Stimulated activated CD4-positive, alpha-beta T cell treated with anti-CD3 and anti-CD28 coated beads, Interleukin-4, amount 100 ng/mL, for 48 hours (primary cell): ENCODE results near the gene NABP2.
"Not testable (repeated sequence)": the region's sequence is repeated elsewhere in the genome, so short reads cannot be mapped to it uniquely, and the experiment has no call there.

ENCODE experiments used
- DNase-seq, 2 donors: peaks; one replicate each; pipeline ENCODE4 v3.0.0-alpha.2; 2020; ENCODE audit warnings: low read depth in 2 of 2

NABP2 gene

DNA sequence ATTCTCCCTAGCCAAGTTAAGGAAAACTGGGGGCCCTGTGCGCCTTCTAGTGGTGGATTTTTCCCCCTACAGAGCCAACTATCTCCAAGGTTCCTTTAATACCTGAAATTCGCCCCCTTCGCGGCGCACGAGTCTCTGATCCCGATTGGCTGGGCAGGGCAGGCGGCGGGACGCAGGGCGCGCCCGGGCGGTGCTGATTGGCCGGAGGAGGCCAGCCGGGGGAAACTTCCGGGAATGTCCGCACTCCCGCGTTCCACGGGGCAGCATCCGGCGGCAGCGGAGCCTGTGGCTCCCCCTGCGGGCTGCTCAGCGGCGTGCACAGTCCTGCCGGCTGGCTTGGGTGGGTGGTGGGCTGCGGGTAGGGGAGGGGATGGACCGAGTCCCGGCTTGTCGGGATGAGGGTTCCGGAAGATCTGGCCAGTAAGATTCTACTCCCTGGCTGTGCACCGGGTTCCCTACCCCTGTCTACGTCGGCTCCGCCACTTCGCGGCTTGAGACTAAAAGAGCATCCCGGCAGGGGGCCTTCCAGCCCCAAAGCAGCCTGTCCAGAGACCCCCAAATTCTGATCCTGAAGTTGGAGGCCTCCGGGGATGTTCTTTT is at the start of gene NABP2:
TSS of gene NABP2 (plus strand) at position 241 of the 600 bp plus-strand sequence. CDS start 515 bp downstream, outside the sequence.
- DNase-seq = peak; percentile 91 to 96

DNA sequence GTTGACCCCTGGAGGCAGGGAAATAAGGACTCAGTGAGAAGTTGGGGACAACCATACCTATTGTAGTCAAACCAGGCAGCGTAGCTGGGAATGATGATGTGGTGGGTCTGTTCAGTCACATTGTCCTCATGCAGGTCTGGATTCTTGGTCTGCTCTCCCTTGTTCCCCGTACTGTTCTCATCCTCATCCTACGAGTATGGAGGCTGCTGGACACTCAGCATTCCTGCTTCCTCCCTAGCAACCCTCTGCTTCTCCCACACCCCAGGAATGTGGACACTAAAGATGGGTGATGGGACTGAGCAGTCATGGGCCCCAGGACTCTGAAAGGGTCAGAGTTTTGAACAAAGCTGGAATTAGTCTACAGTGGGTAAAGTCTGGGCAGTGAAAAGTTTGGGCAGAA is 45.8 kb upstream of the NABP2 start:
- no peak for DNase-seq

DNA sequence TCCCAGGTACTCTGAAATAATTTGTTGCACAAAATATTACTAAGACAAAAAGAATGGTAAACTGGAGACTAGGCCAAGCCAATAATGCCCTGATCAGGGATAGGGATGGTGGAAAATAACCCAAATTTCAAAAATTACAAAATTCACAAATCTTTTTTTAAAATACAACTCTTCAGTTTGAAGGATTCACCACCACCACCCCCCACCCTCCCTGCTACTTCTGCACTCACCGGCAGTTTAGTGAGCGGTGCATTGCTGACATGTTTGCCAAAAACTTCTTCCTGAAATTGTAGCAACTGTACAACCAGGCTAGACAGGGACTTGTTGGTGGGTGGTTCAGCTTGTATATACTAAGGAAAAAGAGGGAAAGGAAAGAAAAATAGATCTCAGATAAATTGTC is 37.2 kb upstream of the NABP2 start:
- DNase-seq = no peak

DNA sequence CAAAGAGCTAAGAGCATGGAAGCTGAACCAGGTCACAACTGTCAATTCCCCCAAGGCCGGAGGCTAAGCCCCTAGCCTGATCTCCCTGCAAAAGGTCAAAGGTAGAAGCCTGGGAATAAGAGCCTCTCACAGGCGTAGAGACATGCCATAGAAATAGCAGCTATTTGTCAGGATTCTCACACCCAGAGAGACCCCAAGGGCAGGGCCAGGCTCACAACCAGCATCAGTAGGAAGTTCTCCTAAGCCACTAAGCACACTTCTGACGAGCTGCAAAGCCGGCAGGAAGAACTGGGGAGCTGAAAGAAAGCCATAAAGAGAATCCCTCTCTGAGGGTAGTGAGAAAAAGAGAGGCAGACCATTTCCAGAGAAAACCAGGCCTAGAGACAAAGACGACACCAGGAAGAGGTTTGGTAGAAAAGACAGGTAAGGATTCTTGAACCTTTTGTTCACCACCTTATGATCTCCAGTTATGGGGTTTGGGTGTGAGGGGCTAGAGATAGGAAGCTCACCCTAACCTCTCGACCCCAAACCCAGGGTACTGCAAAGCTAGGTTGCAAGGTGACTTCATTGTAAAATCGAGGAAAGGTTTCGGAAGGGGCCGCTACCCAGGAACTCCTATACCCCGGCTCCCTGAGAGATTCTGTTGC is 35.9 kb upstream of the NABP2 start:
- no peak for DNase-seq

DNA sequence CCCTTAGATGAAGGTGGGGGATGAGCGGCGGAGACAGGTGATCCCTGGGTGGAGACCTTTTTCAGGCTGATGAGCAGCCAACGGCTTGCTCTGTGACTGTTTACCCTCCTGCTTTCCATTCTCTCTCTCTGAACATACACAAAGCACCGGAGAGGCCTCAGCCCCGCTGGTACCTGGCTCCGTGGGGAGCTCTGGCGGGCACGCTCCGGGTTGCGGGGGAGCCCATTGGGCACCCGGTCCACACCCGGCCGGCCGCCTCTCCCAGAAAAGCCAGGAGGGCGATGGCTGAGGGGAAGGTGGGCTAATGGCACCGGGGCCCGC is 35.4 kb upstream of the NABP2 start:
- DNase-seq = no peak

DNA sequence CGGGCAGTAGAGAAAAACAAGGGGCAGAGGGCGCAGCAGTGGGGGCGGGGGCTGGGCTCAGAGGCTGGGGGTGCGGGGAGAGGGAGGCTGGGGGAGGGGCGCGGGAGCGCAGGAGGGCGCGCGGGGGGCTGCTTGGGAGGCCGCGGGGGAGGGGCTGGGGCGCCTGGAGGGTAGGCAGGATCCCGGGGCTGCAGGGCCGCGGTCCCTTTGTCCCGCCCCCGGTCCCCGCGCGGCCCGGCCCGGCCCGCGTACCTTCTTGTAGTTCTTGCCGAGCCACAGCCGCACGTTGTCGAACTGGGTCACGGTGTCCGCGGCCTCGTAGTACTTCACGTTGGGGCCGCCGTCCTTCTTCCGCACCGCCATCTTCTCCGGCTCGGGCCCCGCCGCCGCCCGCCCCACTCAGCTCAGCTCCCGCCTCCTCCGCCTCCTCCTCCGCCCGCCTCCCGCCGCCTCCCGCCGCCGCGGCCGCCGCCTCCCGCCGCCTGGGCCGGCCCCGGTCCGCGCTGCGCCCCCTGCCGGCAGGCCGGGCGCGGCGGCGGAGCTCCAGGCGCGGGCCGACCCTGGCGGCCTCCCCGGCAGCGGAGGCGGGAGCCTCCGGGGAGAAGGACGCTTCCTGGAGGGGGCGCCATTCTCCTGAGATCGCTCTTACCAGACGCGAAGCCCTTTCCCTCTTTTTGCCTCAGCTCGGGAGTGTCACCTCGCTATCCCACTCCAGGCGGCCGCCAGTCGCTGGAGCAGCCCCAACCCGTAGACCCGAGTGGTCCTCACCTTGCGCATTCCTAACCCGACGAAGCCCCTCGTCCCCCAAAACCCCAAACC is 34.8 kb upstream of the NABP2 start, which contains the start of gene SMARCC2:
TSS of gene SMARCC2 (minus strand) at position 385 of the 819 bp plus-strand sequence. CDS start at position 363, 22 bp downstream.
- DNase-seq = peak; percentile 75 to 80

DNA sequence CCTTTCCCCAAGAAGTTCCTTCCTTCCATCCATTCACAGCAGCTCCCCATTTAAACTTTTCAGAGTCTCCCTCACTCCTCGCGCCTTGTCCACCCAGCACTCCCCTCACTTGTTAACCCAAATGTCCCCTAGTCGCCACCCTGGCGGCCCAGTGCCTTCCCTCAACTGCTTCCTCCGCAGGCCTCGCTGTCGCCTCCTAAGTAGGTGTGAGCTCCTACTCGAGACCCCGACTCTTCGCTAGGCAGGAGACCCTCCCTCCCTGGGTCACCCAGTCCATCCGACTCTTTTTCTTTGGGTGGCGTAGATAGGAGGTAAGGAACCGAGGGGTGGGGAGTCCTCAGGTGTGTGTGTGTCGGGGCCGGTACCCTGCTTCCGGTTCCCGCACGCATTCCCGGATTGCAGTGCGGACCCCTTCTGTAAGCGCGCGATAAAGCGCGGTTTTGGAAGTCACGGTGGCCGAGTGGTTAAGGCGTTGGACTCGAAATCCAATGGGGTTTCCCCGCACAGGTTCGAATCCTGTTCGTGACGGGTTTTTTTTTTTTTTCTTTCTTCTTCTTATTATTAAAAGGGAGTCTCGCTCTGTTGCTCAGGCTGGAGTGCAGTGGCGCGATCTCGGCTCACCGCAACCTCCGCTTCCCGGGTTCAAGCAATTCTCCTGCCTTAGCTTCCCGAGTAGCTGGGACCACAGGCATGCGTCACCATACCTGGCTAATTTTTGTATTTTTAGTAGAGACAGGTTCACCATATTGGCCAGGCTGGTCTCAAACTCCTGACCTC is 34.0 kb upstream of the NABP2 start:
- DNase-seq = peak; percentile 75 to 89

DNA sequence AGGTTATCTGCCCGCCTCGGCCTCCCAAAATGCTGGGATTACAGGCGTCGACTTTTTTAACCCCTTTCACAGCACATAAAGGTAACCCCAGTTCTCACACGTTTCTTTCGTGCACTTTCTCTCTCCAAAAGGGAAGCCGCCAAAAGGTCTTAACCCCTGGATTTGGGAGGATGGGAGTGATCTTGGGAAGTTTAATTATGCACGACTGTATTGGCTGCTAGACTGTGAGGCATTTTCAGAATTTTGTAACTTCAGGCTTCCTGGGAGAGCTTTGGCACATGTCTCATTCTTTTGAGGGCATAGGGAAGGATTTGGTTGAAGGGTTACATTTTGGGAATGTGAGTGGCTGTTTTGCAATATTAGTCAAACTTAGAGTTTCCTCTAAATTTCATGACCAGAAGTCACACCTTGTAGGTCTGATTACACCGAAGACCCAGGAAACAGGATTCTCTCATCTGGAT is 33.4 kb upstream of the NABP2 start:
- no peak for DNase-seq

DNA sequence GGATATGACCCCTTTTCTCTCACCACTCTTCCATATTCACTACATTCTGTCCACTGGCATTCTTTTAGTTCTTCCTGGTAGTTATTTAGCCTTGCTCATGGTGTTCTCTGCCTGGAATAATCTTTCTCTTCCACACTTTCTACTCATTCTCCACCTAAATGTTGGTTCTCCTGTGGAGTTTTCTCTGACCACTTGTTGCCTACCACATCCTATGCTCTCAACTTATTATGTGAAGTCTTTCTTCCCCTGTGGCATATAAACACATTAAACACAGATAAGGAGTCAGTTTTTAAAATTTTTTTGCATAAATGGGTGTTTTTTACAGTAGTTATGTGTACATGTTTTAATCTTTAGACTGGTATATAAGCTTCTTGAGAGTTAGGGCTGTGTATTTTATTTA is 31.6 kb upstream of the NABP2 start:
- DNase-seq = no peak

DNA sequence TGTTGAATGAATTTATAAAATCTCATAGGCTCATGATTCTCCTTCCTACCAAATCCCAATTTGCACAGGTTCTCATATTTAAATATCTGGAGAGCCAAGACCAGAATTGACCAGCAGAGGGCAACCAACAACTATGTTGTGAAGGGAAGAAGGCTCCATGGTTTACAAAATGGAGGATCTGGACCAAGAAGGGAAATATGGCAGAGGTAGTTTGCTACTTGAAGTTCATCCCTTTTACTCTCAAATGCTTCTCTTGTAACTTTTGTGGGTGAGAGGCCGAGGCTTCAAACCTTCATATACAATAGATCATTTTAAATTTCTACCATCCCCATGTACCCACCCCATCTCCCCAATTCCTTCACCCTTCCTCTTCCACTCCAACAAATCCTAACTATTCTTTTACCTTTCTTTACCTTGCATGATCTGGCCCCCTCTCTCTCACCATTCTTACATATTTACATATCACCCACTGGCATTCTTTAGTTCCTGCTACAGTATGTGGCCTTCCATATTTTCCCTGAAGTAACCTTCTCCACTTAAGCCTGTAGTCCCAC is 31.0 kb upstream of the NABP2 start:
- DNase-seq = peak; percentile 62 to 75

DNA sequence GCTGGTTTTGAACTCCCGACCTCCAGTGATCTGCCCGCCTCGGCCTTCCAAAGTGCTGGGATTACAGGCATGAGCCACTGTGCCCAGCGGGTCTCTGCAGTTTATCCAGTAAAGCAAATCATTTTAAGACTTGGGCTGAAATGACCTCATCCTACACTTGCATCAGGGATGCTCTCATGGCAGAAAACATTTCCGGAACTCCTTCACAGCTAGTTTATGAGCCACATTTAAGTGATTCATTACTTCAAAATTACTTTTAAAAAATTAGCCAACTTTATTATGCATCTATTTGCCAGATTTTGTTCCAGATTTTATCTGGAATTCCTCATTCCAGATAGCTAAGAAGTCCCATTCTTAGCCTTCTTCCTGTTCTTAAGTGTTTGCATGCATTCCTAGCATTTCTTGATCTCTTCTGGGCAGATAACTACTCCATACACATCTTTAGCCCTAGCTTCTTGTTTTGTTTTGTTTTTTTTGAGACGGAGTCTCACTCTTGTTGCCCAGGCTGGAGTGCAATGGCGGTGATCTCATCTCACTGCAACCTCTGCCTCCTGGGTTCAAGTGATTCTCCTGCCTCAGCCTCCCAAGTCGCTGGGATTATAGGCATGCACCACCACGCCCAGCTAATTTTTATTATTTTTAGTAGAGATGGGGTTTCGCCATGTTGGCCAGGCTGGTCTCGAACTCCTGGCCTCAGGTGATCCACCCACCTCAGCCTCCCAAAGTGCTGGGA is 27.2 kb upstream of the NABP2 start:
- not testable (repeated sequence) for DNase-seq

DNA sequence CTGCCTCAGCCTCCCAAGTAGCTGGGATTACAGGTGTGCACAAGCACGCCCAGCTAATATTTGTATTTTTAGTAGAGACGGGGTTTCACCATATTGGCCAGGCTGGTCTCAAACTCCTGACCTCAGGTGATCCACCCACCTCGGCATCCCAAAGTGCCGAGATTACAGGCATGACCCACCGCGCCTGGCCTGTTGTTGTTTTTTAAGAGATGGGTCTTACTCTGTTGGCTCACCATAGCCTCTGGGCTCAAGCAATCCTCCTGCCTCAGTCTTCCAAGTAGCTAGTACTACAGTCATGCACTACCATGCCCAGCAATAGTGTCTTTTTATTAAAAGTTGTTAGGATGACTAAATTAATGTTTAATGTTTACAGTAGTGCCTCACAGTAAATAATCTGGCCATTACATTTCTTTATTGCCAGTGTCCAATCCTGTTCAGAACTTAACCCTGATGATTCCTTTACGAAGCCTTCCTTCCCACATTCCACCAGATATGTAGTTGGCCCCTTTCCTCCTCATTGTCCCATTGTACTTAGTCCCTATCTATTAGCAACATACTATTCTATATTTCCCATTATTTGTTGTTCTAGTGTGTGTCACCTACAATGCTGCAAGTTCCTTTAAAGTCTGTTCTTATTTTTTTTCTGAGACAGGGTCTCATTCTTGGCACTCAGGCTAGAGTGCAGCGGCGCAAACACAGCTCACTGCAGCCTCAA is 26.1 kb upstream of the NABP2 start:
- DNase-seq = no peak

DNA sequence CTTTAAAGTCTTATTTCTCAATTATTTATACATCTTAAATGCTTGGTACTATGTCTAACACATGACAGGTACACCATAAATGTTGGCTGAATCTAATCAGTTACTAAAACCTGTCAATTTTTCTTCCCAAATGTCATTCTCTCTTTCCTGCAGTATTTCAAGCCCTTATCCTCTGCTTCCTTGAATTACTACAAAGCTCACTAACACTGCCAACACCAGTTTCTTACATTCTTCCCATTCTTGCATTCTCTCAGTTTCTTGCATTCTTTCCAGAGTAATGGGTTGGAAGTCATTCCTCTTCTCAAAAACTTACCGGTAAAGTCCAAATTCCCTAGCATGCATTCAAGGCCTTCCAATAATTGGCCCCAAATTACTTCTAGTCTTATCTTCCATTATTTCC is 25.3 kb upstream of the NABP2 start:
- DNase-seq = no peak

DNA sequence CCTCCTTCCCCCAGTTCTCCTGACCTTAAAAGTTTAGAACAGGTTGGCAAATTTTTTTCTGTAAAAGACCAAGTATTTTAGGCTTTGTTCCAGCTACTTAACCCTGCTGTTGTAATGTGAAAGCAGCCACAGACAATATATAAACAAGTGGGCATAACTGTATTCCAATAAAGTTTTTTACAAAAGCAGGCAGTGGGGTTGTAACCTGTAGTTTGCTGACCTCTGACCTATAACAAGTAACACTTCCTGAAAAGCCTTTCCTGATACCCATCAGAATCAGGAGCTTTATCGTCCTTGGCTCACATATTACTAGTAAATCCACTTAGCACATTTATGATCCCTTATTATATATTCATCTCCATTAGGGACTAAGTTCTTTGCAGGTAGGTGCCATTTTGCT is 21.8 kb upstream of the NABP2 start:
- DNase-seq = no peak

DNA sequence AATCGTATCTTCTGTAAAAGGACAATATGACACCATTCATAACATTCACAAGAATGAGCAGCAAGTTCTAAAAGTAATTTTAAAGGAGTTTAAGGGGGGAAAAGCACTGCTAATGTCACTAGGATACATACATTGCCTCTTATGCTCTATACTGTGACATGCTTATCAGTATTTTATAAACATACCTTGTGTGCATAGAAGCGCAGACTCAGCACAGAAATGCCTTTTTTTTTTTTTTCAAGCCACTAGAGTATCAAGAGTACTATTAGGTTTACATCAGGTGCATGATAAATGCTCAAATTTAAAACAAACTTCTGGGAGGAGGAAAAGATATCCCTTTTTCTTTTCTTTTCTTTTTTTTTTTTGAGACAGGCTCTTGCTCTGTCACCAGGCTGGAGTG is 21.3 kb upstream of the NABP2 start:
- DNase-seq = no peak

DNA sequence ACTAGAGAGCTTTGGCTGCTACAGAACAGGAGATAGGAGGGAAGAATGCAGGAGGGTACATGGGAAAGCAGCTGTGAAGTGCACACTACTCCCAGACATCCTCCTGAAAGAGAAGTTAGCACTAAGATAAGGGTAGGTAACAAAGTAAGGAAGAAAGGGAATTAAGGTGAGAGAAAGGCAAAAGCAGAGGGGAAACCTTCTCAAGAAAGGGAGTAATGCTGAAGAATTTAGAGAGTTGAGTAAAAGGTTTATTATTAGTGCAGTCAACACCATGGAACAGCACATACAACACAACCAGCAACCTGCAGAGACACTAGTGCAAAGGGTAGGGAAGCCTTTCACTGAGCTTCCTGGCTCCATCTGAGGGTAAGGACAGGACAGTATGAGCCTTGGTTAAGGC is 19.9 kb upstream of the NABP2 start:
- DNase-seq = no peak

DNA sequence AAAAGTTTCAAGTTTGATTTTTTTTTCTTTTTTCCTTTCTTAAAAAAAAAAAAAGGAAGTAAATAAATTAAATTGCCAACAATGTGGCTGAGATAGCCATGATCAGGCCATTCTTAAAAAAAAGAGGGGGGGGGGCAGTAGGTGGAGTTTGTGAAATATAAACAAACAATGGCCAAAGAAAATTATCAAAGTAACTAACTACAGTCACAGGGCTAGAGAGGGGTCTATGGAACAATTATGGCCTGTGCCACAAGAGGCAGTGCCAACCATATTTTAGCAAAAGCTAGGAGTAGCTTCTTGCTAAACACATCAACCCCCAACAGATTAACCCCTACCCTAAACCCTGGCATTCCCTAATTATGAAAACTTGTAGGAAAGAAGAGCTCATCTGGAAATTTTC is 18.7 kb upstream of the NABP2 start:
- no peak for DNase-seq

DNA sequence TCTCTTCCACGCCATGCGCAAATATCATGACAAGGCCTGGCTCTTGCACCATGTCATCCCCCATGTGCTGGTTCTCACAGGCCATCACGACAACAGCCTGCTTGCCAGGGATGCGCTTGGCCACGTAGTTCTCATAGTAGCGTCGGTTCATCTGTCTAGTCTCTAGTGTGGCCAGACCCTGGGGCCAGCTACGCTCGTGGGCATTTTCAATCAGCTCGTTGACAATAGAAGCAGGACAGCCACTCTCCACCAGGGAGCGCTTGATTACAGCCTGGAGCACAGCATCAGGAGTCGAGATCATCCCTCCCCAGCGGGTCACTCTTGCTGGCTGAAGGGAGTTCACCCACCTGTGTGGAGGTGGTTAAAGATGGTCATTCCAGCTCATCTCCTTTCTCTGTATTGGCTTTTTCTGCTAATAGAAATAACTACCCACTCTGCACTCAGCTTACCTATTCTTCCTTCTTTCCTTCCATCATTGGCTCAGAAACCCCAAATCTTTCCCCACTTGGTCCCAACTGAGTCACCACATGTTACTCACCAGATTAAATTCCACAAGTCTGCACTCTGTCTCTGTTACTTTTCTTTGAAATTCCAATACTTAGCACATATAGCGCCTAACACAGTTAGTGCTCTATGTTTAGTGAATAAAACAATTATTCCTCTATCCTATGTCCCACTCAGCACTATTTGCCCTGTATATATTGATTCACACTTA is 17.5 kb upstream of the NABP2 start:
- no peak for DNase-seq

DNA sequence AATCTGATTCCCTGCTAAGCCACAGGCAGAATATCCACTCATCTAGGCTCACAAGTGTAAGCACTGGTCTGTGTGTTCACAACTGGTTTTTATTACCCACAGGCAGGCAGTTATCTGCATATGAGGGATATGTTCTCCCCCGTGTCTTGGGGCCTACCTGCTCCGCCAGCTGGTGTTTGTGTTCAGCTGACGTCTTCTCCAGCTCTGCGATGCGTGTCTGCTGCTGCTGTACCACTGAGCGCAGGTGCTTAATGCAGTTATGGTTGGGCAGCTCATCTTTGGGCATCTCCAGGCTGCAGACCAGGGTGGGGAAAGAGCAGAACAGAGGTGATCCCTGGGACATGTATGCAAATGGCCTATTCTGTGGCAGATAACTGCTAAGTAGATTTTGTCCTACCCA is 16.1 kb upstream of the NABP2 start:
- no peak for DNase-seq

DNA sequence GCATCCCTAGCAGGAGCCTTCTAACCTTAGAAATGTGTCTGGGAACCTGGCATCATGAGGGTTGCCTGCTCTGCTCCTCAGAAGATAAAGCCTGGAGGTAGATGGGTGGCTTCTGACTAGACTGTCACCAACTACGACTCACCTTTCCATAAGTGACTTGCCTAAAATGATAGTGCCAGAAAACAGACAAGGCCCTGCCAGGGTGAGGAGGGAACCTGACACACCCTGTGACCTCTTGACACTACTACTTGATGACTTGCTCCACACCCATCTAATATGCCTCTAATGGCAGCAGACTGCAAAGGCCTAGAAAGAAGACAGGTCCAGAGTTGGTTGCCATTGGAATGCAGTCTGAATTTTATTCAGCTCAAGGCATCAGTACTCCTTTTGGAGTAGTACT is 11.8 kb upstream of the NABP2 start:
- DNase-seq = no peak
